OCI-LY1 (cell line): ENCODE results near the gene PPIL4.

Experiments used
- CTCF ChIP-seq: fragments of 200-600 bp; sonication (generic), shearing (Covaris generic); IDR thresholded peaks from 2 replicates; pipeline ENCODE4 v1.5.1; 2017; ENCODE audit warnings: mild to moderate bottlenecking, antibody characterized with exemption, low read length, moderate library complexity, mixed read lengths
- EZH2 ChIP-seq: fragments of 200-600 bp; sonication (generic), shearing (Covaris generic); IDR thresholded peaks from 2 replicates; pipeline ENCODE4 v1.8.0; 2017; ENCODE audit warnings: borderline replicate concordance, mixed run types, mild to moderate bottlenecking, antibody characterized with exemption, low read length, moderate library complexity, mixed read lengths

DNA sequence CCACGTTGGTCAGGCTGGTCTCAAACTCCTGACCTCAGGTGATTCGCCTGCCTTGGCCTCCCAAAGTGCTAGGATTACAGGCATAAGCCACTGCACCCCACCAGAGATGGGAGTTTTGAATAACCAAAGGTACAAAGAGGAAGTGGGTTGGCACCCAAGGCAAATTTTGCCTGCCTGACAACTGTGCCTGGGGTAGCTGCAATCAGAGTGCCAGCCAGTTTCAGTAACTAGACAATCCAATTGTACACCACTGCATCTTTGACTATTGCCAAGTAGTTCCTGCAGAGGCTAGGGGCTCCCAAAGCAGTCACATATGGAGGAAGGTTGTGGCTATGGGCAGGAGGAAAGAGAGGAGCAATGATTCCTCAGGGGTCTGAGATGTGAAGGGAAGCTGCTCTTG lies 77.7 kb downstream of the PPIL4 start:
- TF ChIP-seq CTCF (no peak), EZH2 (no peak)
